ENCODE data around the gene MTARC2.

GRCh38 chr1:220710333-220710732, 37.8 kb upstream of the MTARC2 start:
- TF ChIP-seq CTCF (IDR thresholded peaks at IDR 0.05), result no peak
- TF ChIP-seq POLR2AphosphoS5 (IDR thresholded peaks at IDR 0.05), result no peak

Data from stomach (tissue), 4 donors.